HG02763 (cell line): ENCODE results near the gene RPS21.
"Not testable (repeated sequence)": the region's sequence is repeated elsewhere in the genome, so short reads cannot be mapped to it uniquely, and the experiment has no call there.

Experiments used
- ATAC-seq: cut with Tn5 transposase; IDR thresholded peaks from one replicate; pipeline ENCODE4 v1.9.1; 2021; ENCODE audit warnings: mild to moderate bottlenecking, moderate library complexity; ENCODE audit not compliant: unreplicated experiment

Gene RPS21

GRCh38 chr20:62364911-62365736 lies 21.8 kb upstream of the RPS21 start:
- ATAC-seq: no peak

GRCh38 chr20:62365814-62366369 lies 21.0 kb upstream of the RPS21 start:
- no peak for ATAC-seq

- no peak for ATAC-seq
Measured at GRCh38 chr20:62366370-62367135, 20.4 kb upstream of the RPS21 start.

- no peak for ATAC-seq
Measured at GRCh38 chr20:62367136-62367632, 19.7 kb upstream of the RPS21 start, which contains the start of gene LAMA5. Gene LAMA5 (minus strand): TSS chr20:62367312. CDS start chr20:62367245, 67 bp downstream.

GRCh38 chr20:62367633-62368391 lies 19.1 kb upstream of the RPS21 start:
- no peak for ATAC-seq

GRCh38 chr20:62368392-62368975 lies 18.4 kb upstream of the RPS21 start:
- ATAC-seq: no peak

GRCh38 chr20:62368976-62369814 lies 17.7 kb upstream of the RPS21 start:
- no peak for ATAC-seq

GRCh38 chr20:62369815-62370114 lies 17.1 kb upstream of the RPS21 start:
- ATAC-seq: no peak

GRCh38 chr20:62370115-62370806 lies 16.6 kb upstream of the RPS21 start:
- no peak for ATAC-seq

GRCh38 chr20:62370807-62371587 lies 15.9 kb upstream of the RPS21 start:
- no peak for ATAC-seq

- no peak for ATAC-seq
Measured at GRCh38 chr20:62371588-62372041, 15.3 kb upstream of the RPS21 start.

- ATAC-seq: no peak
Measured at GRCh38 chr20:62372042-62372993, 14.6 kb upstream of the RPS21 start.

- ATAC-seq: not testable (repeated sequence)
Measured at GRCh38 chr20:62373631-62374179, 13.2 kb upstream of the RPS21 start.

GRCh38 chr20:62374331-62375152 lies 12.4 kb upstream of the RPS21 start:
- ATAC-seq: no peak

GRCh38 chr20:62376112-62377063 lies 10.5 kb upstream of the RPS21 start:
- ATAC-seq: no peak
